ENCODE measurements around the gene TEX13C.
"Not testable (repeated sequence)": the region's sequence is repeated elsewhere in the genome, so short reads cannot be mapped to it uniquely, and the experiment has no call there.

Gene TEX13C

GRCh38 chrX:125319646-125320521, at the start of gene TEX13C:
TEX13C (plus strand) TSS chrX:125319871; CDS start chrX:125320120, 249 bp downstream.
- Mint-ChIP-seq H3K4me1 (no peaks in the 10 kb centered on the region), H3K27ac (no peak within 1 kb of the TSS), H3K9me3 (no peaks in the 10 kb centered on the region), H3K36me3 (ENCODE audit: low read depth) (no peaks in the 10 kb centered on the region), H3K27me3 (no peaks in the 10 kb centered on the region), H3K4me3 (no peak within 1 kb of the TSS)
- no peak for ATAC-seq
- DNase-seq: no peak

GRCh38 chrX:125287282-125287681, 32.4 kb upstream of the TEX13C start:
- ATAC-seq (no peak), DNase-seq (no peak)
- no peaks in the 10 kb centered on the region for H3K4me1 Mint-ChIP-seq
- no peaks in the 10 kb centered on the region for H3K27me3 Mint-ChIP-seq
- H3K36me3 Mint-ChIP-seq (ENCODE audit: low read depth): no peaks in the 10 kb centered on the region
- H3K4me3 Mint-ChIP-seq: no peak overlapping the region
- no peak overlapping the region for H3K27ac Mint-ChIP-seq
- H3K9me3 Mint-ChIP-seq: no peaks in the 10 kb centered on the region

GRCh38 chrX:125288343-125288742, 31.3 kb upstream of the TEX13C start:
- Mint-ChIP-seq H3K4me1 (peaks cover 2% of the 10 kb centered on the region), H3K27me3 (no peaks in the 10 kb centered on the region), H3K27ac (no peak overlapping the region), H3K36me3 (ENCODE audit: low read depth) (no peaks in the 10 kb centered on the region), H3K9me3 (no peaks in the 10 kb centered on the region), H3K4me3 (no peak overlapping the region)
- DNase-seq (no peak), ATAC-seq (no peak)

GRCh38 chrX:125289209-125289608, 30.5 kb upstream of the TEX13C start:
- DNase-seq (no peak), ATAC-seq (no peak)
- H3K36me3 Mint-ChIP-seq (ENCODE audit: low read depth): no peaks in the 10 kb centered on the region
- H3K4me1 Mint-ChIP-seq: peaks cover 9% of the 10 kb centered on the region
- no peaks in the 10 kb centered on the region for H3K9me3 Mint-ChIP-seq
- no peak overlapping the region for H3K27ac Mint-ChIP-seq
- H3K27me3 Mint-ChIP-seq: no peaks in the 10 kb centered on the region
- no peak overlapping the region for H3K4me3 Mint-ChIP-seq

- DNase-seq: no peak
- no peak overlapping the region for H3K4me3 Mint-ChIP-seq
- H3K27me3 Mint-ChIP-seq: no peaks in the 10 kb centered on the region
- H3K27ac Mint-ChIP-seq: no peak overlapping the region
- no peaks in the 10 kb centered on the region for H3K36me3 Mint-ChIP-seq (ENCODE audit: low read depth)
- no peaks in the 10 kb centered on the region for H3K9me3 Mint-ChIP-seq
- no peak for ATAC-seq
- H3K4me1 Mint-ChIP-seq: peaks cover 17% of the 10 kb centered on the region
These were observed 29.8 kb upstream of the TEX13C start for GRCh38 chrX:125289920-125290319.

- H3K36me3 Mint-ChIP-seq (ENCODE audit: low read depth): no peaks in the 10 kb centered on the region
- H3K4me3 Mint-ChIP-seq: no peak overlapping the region
- peaks cover 23% of the 10 kb centered on the region for H3K4me1 Mint-ChIP-seq
- H3K27ac Mint-ChIP-seq: no peak overlapping the region
- no peaks in the 10 kb centered on the region for H3K27me3 Mint-ChIP-seq
- DNase-seq (no peak), ATAC-seq (no peak)
- H3K9me3 Mint-ChIP-seq: no peaks in the 10 kb centered on the region
These were observed 28.5 kb upstream of the TEX13C start for GRCh38 chrX:125291124-125291523.

GRCh38 chrX:125293850-125294780, 25.6 kb upstream of the TEX13C start:
- H3K27ac Mint-ChIP-seq: peak overlapping the region; percentile 79

GRCh38 chrX:125295337-125295736, 24.3 kb upstream of the TEX13C start:
- Mint-ChIP-seq H3K36me3 (ENCODE audit: low read depth) (no peaks in the 10 kb centered on the region), H3K9me3 (no peaks in the 10 kb centered on the region), H3K4me1 (peaks cover 23% of the 10 kb centered on the region), H3K4me3 (peak overlapping the region; percentile 32), H3K27ac (peak overlapping the region; percentile 79), H3K27me3 (no peaks in the 10 kb centered on the region)
- no peak for DNase-seq
- ATAC-seq: peak; percentile 82

More at GRCh38 chrX:125293850-125294780, 25.6 kb upstream of the TEX13C start:
- peak overlapping the region; percentile 32 for H3K4me3 Mint-ChIP-seq
- H3K4me1 Mint-ChIP-seq: peaks cover 23% of the 10 kb centered on the region
- ATAC-seq (peak; percentile 77), DNase-seq (no peak)
- H3K36me3 Mint-ChIP-seq (ENCODE audit: low read depth): no peaks in the 10 kb centered on the region
- H3K27me3 Mint-ChIP-seq: no peaks in the 10 kb centered on the region
- no peaks in the 10 kb centered on the region for H3K9me3 Mint-ChIP-seq

GRCh38 chrX:125298871-125299270, 20.8 kb upstream of the TEX13C start:
- H3K4me3 Mint-ChIP-seq: no peak overlapping the region
- no peak for DNase-seq
- H3K4me1 Mint-ChIP-seq: peaks cover 16% of the 10 kb centered on the region
- no peaks in the 10 kb centered on the region for H3K9me3 Mint-ChIP-seq
- no peaks in the 10 kb centered on the region for H3K36me3 Mint-ChIP-seq (ENCODE audit: low read depth)
- no peak overlapping the region for H3K27ac Mint-ChIP-seq
- H3K27me3 Mint-ChIP-seq: peaks cover 1% of the 10 kb centered on the region
- no peak for ATAC-seq

GRCh38 chrX:125306335-125306866, 13.3 kb upstream of the TEX13C start:
- H3K9me3 Mint-ChIP-seq: no peaks in the 10 kb centered on the region
- peaks cover 5% of the 10 kb centered on the region for H3K27me3 Mint-ChIP-seq
- no peak overlapping the region for H3K27ac Mint-ChIP-seq
- ATAC-seq: no peak
- H3K36me3 Mint-ChIP-seq (ENCODE audit: low read depth): no peaks in the 10 kb centered on the region
- no peak overlapping the region for H3K4me3 Mint-ChIP-seq
- H3K4me1 Mint-ChIP-seq: peaks cover 2% of the 10 kb centered on the region
- no peak for DNase-seq

- Mint-ChIP-seq H3K4me3 (no peak overlapping the region), H3K4me1 (peaks cover 2% of the 10 kb centered on the region), H3K9me3 (no peaks in the 10 kb centered on the region), H3K36me3 (ENCODE audit: low read depth) (no peaks in the 10 kb centered on the region), H3K27me3 (peaks cover 5% of the 10 kb centered on the region), H3K27ac (no peak overlapping the region)
- ATAC-seq: no peak
- no peak for DNase-seq
These were observed 11.0 kb upstream of the TEX13C start for GRCh38 chrX:125308653-125309052.

- H3K27ac Mint-ChIP-seq; H3K27me3 Mint-ChIP-seq; H3K4me1 Mint-ChIP-seq; H3K36me3 Mint-ChIP-seq (ENCODE audit: low read depth); ATAC-seq; DNase-seq; H3K4me3 Mint-ChIP-seq; H3K9me3 Mint-ChIP-seq: not testable (repeated sequence)
These were observed 505 bp upstream of the TEX13C start for GRCh38 chrX:125319166-125319565.

GRCh38 chrX:125322431-125322830, 2.8 kb downstream of the TEX13C start:
- H3K9me3 Mint-ChIP-seq: no peaks in the 10 kb centered on the region
- H3K4me3 Mint-ChIP-seq: no peak overlapping the region
- H3K27ac Mint-ChIP-seq: no peak overlapping the region
- DNase-seq: no peak
- no peaks in the 10 kb centered on the region for H3K27me3 Mint-ChIP-seq
- ATAC-seq: no peak
- no peaks in the 10 kb centered on the region for H3K36me3 Mint-ChIP-seq (ENCODE audit: low read depth)
- no peaks in the 10 kb centered on the region for H3K4me1 Mint-ChIP-seq

- Mint-ChIP-seq H3K27ac (no peak overlapping the region), H3K4me3 (no peak overlapping the region), H3K9me3 (no peaks in the 10 kb centered on the region), H3K36me3 (ENCODE audit: low read depth) (no peaks in the 10 kb centered on the region), H3K4me1 (no peaks in the 10 kb centered on the region), H3K27me3 (peaks cover 1% of the 10 kb centered on the region)
- DNase-seq (no peak), ATAC-seq (no peak)
These were observed 6.9 kb downstream of the TEX13C start for GRCh38 chrX:125326599-125326998.

Data from activated naive CD8-positive, alpha-beta T cell treated with anti-CD3 and anti-CD28 coated beads, Interleukin-2, amount 50 U/mL, for 24 hours (primary cell).